GM12874 (cell line): ENCODE data around the gene KRTAP5-6.
A peak's percentile ranks its signal among the peaks of the same experiment; 100 is the strongest.

Source experiments
- CTCF ChIP-seq: IDR thresholded peaks from 2 replicates; pipeline ENCODE4 v1.5.1; 2011; ENCODE audit warnings: low read depth, mild to moderate bottlenecking, control low read depth, low read length, moderate library complexity; ENCODE audit not compliant: insufficient read depth

The KRTAP5-6 gene

GRCh38 chr11:1691878-1692707 is 4.9 kb upstream of the KRTAP5-6 start:
- TF ChIP-seq CTCF: no peak

- TF ChIP-seq CTCF: no peak
Measured at GRCh38 chr11:1692708-1693326, 4.2 kb upstream of the KRTAP5-6 start.

GRCh38 chr11:1693327-1694063 is 3.5 kb upstream of the KRTAP5-6 start:
- peak; percentile 94 for TF ChIP-seq CTCF

GRCh38 chr11:1694064-1694845 is 2.7 kb upstream of the KRTAP5-6 start:
- peak; percentile 95 for TF ChIP-seq CTCF

- no peak for TF ChIP-seq CTCF
Measured at GRCh38 chr11:1694846-1695547, 2.0 kb upstream of the KRTAP5-6 start.

- TF ChIP-seq CTCF: no peak
Measured at GRCh38 chr11:1695548-1696108, 1.4 kb upstream of the KRTAP5-6 start.
